ENCODE data around the gene SHMT2.

The SHMT2 gene

GRCh38 chr12:57216014-57216911 is 13.2 kb upstream of the SHMT2 start, which contains the start of gene NXPH4:
Gene NXPH4, plus strand, starts transcription at chr12:57216794. Its CDS starts 176 bp downstream, at chr12:57216970.
- peak; percentile 66 for DNase-seq

DNA sequence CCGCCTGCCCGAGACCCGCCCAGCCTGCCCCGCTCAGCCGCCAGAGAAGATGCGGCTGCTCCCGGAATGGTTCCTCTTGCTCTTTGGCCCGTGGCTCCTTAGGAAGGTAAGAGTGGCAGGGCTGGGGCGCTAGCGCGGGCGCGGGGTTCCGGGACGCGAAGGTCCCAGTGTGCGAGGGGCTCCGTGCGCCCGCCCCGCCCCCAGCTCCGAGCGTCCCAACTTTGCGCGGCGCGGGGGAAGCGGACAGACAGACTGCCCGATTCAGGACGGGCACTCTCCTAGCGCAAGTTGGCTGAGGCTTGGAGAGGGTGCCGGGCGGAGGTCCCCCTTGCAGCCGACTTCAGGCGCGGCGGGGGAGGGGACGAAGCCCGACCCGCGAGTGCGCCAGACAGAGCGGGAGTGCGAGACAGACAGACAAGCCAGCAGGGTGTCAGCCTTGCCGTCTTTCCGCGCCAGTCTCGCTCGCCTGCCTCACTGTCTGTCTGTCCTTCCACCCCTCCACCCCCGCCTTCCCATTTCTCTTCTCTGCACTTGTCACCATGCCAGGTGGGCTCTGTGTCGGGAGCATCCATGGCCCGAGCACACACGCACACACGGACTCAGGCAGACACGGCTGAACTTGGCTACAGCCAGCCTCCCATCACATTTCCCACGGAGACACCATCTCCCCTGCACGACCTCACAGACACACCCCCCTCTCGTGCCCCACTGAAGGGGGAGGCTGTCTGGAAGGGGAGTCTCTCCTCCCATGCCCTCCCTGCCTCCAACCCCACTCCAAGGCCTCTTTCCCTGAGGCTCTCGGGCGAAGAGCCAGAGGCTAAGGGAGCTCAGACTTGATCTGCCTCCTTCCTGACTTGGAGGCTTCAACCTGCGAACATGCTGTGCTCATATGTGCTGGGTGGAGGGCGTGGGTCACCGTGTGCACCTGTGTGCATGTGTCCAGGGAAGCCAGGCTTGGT is 12.3 kb upstream of the SHMT2 start:
- peak; percentile 51 for DNase-seq

- no peak for DNase-seq
Observed at GRCh38 chr12:57218030-57218853, 11.3 kb upstream of the SHMT2 start.

- DNase-seq, result no peak
Observed at GRCh38 chr12:57219205-57219992, 10.1 kb upstream of the SHMT2 start.

GRCh38 chr12:57219993-57220754 is 9.3 kb upstream of the SHMT2 start:
- DNase-seq, result no peak

GRCh38 chr12:57220770-57221168 is 8.7 kb upstream of the SHMT2 start:
- DNase-seq, result no peak

GRCh38 chr12:57221169-57221917 is 8.2 kb upstream of the SHMT2 start:
- no peak for DNase-seq

- no peak for DNase-seq
Observed at GRCh38 chr12:57222286-57223190, 7.0 kb upstream of the SHMT2 start.

DNA sequence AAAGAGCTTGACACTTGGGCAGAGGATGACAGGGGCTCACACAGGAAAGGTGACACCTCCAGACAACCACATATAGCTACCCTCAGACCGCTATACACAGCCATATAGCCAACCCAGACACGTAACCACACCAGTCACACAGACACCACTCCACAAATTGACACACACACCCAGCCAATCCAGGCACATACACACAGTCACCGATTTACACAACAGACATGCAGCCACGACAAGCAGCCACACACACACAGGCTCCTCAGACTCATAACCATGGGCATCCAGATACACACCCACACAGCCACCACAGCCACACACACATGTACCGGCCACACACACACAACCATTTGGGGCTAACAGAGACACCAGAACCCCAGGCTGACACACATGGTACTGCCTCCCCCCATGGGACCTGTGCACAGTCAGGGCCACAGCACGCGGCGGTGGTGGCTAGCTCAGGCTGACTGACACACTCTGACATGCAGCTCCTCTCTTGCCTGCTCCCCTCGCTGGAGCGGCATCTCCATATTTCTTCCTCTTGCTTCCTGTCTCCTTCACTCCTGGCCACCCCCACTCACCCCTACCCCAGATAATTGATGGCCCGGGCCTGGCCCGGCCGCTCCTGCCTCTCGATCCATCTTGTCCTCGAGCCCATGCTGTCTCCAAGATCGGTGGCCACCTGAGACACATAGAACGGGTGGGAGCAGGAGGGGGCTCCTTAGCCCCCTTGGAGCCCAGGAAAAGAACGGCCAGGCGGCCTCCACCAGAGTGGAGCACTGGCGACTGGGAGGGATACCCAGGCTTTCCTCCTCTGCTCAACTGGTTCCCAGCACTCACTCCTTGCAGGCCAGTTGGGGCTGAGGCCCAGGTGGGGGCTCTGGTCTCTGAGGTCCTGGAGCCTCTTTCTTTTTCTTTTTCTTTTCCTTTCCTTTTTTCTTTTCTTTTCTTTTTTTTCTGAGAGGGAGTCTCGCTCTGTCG is 6.0 kb upstream of the SHMT2 start:
- DNase-seq, result peak; percentile 66

DNA sequence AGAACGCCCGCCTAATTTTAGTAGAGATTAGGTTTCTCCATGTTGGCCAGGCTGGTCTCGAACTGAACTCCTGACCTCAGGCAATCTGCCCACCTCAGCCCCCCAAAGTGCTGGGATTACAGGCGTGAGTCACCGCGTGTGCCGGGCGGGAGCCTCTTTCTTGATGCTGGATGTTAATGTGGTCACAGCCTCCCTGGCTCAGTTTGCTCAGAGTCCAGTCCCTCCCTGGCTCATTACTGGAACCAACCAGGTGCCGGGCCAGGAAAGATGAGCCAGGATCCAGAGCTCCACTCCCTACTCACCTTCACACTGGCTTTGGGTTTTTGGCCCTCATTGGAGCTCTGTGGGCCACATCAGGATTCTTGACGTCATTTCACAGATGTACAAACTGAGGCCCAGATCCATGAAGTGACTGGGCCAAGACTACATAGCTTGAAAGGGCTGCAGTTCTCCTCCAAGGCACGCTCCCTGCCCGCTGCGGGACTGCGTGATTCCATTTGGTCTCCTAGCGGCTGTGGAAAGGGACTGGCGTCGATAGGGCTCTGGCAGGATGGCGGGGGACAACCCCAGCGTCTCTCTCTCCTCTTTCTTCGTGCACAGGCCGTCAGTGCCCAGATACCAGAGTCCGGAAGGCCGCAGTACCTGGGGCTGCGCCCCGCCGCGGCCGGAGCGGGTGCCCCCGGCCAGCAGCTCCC is 5.1 kb upstream of the SHMT2 start:
- no peak for DNase-seq

- DNase-seq, result peak; percentile 61
Observed at GRCh38 chr12:57224973-57225679, 4.4 kb upstream of the SHMT2 start.

DNA sequence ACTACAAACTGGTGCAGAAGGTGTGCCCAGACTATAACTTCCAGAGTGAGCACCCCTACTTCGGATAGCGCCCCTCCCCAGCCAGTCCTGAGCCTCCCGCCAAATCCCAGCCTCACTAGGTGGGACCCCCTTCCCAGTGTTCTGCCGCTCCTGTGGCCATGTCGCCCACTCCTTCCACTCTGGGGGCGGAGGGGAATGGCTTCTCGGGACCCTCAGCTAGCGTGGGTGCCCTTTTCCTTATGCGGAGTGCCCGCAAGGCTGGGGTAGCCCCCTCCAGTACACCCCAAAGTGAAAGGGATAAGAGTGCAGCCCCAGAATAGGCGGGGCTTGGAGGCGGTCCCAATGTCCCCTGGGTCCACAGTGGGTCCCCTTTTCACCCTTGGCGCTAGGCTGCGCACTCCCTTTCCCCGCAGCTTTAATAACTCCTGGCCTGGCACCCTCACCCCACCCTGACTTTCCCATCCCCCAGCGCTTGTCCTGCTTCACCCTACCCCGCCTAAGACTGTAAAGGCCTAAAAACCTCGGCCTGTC is 3.8 kb upstream of the SHMT2 start:
- no peak for DNase-seq

DNA sequence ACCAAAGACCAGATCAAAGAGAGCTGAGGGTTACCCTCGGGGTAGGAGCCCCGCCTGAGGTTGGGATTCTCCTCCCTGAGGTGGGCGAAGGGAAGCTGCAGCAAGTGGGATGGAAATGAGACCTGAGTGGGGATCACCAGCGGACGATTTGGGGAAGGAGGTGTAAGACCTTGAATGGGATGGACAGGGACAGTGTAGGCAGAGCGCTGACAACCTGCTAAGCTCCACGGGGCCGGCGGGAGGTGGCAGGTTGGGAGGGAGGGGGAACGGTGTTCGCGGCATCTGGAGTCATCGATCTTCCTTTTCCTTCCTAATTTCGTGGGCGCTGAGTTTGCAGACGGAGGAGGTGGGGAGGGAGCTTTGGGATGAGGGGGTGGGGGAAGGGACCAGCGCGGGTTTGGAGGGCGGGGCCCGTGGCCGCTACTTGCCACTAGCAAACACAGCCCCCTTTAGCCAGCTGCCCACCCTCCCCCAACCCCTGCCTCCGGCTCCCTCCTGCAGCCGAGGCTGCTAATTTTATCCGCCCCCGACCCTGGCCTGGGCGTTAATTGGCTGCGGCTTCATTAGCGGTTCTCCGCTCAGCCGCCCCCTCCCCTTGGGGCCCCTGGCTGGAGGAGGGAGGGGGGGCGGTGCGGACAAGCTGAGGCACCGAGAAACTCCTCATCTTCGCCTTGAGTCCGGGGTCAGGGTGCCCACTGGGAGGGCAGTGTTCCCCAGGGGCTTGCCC is 2.8 kb upstream of the SHMT2 start:
- DNase-seq, result no peak

GRCh38 chr12:57227315-57228115 is 2.0 kb upstream of the SHMT2 start:
- no peak for DNase-seq

Measured in CD4-positive, alpha-beta T cell treated with Interleukin-10 for 1 hour (primary cell).